GM19025 (cell line): ENCODE results near the gene NACC2.

Source experiments
- ATAC-seq: cut with Tn5 transposase; IDR thresholded peaks from one replicate; pipeline ENCODE4 v1.9.1; 2021; ENCODE audit warnings: mild to moderate bottlenecking, low read depth, moderate library complexity; ENCODE audit not compliant: unreplicated experiment

The NACC2 gene

DNA sequence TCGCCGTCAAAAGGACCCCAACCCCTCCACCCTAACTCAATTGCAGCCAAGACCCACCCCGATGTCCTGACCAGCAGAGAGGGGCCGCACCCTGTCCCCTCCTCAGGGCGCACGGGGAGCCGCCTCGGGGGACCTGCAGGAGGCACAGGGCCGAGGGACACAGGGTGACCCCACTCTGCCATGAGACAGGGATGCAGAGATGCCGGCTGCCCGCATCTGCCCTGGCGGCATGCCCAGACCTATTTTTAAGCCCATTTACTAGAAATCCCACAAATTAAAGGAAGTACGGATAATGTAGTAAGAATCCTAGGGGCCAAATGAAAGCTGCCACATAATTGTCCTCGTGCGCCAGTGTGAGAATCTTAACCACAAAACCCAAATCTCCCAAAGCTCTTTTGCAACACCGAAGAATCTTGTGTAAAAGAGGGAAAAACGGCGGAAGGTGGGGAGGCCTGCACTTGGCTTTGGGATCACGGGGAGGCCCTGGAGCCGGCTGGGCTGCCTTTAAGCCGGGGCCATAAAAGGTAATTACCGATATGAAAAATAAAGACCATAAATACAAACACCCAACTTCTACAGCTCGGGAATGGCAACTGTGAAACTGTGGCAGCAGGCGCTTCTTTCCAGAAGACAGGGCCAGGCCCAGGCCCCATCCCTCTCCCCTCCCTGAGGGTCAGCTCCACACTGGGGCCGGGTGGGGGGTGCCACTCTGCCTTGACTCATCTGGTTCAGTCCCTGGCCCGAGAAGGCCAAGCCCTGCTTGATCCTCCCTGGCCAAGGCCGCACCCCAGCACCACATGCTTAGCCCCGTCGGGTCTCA, 35.0 kb downstream of the NACC2 start:
- ATAC-seq, result no peak

- ATAC-seq, result no peak
Observed at GRCh38 chr9:136059321-136059791, 35.7 kb downstream of the NACC2 start.

DNA sequence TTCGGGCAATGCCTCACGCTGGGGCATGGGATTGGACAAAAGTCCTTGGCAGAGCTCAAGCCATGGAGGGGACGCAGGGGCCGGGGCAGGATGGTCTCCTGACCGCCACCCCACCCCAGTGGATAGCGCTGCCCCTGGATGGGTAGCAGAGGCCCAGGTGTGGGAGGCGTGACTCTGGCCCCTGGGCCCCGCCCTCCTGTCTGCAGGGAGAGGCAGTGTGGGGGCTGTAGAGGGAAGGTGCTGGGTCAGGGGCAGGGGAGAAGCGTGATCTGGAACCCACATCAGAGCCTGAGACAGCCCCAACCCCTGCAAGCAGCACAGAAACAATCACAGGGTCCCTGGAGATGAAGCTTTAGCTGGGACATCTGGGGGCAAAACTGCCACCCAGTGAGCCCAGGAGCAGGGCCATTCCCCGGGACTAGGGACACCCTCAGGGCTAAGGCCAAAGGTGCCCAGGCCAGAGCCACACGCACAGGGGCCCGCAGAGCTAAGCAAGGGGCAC, 36.2 kb downstream of the NACC2 start:
- ATAC-seq, result no peak

DNA sequence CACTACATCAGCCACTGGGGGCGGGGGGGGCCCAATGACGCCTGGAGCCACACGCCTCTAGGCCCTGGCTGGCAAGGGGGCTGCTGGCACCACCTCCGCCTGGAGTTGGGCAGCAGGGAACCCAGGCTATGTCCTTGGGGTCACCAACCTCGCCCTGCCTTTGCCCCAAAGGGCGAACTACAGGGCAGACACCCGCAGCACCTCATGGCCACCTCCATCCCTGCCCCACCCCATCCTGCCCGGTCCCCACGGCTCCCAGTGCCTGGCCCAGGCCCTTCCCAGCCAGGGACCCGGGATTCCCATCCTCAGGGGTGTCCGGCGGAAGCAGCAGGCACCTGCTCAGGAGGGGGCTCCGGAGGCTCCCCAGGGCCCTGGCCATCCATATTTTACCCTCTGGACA, 37.0 kb downstream of the NACC2 start:
- ATAC-seq, result no peak

DNA sequence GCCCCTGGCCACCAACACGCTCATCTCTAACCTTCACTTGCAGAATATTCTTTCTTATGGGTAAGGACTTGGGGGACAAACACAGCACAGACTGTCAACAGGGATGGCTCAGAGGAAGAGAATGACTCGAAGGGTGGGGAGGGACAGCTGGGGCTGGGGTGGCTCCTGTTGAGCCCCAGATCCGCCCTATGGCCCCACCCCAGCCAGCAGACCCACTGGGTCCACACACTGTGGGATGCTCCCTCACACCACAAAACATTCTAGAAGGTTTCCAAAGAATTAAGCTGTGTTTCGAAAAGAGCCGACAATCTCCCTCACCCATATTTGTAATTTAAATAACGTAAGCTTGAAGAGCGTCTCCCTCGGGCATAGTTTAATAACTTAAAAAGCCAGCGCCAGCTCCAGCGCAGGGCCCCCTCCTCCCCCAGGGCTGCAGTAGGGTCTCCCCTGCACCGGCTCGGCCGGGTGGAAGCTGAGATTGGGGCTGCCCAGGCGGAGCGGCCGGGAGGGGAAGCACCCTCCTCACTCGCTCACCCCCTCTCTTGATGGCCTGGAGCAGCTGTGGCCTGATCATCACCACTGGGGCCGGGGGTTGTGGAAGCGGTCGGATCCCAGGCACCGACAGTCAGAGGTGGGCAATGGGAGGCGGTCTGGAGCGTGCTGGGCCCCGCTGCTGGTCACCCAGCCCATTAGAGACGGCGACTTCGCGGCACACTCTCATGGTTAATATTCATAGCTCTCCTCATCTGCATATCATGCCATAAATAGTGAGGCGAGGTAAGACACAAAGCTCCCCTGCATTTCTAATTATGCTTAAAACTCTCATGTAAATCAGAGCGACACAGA, 37.6 kb downstream of the NACC2 start:
- no peak for ATAC-seq

GRCh38 chr9:136056546-136057235, 38.4 kb downstream of the NACC2 start:
- ATAC-seq, result no peak

DNA sequence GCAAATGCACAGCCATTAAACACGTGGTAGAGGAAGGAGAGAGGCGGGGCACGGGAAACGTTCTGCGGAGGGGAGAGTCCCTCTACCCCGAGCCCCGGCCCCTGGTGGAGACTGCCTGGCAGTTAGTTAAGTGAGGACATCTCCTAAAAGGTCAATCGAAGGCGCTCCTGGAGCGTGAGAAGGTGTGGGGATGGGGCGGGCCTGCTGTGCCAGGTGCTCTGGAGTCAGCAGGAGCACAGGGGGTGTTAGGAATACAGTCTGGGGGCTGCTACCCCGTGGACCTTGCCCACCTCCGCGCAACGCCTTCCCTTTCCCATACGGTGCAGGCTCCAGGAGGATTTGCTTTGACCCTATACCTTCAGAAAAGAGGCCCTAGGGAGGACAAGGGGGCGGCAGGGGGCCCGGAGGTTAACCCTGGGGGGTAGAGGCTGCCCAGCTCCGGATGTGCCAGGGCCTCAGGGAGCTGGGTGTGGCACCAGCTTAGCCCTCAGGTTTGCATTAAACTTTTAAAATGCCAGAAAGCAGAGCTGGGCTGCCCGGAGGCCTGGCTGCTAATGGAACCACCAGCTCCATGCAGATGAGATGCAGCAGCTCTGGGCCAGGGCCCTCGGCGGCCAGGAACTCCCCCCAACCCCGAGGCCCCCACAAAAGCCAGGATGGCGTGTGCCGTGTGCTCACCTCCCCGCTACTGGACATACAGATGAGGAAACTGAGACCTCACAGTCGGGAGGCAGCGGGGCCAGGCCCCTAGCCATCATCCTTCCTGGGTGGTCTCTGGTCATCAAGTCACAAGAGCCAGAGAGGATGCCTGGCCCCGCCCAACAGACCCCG, 39.2 kb downstream of the NACC2 start:
- no peak for ATAC-seq

GRCh38 chr9:136054798-136055714, 40.0 kb downstream of the NACC2 start:
- no peak for ATAC-seq

DNA sequence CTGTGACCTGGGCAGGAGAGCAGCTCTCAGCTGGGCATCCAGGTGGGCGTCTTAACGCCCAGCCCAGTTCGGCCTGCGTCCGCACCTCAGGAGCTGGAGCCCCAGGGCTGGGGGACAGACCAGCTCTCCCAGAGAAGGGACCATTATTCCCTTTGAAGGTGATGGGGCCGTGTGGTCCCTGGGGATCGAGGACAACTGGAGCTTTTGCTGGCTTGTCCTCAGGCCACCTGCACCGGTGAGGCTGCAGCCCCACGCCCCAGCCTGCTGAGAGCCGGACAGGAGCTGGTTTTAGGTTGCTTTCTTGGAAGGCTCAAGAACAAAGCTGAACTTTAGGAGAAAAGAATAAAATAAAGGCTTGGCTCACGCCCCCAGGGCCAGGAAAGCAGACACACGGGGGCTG, 40.9 kb downstream of the NACC2 start:
- ATAC-seq, result no peak

DNA sequence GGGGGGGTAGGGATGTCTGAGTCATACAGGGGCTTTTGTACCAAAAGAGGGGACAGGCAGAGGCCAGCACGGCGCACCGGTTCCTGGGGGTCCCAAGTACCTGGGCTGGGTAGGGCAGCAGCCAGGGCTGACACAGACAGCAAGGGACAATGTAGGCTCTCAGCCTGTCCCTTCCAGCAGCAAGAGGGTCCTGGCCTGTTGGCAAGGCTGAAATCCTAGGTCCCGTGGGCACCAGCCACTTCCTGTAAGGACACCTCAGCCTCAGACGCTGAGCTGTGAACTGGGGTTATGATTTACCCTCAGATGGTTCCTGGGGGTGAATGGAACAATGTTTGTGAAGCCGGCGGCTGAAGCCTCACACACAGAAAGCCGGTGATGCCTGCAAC, 41.3 kb downstream of the NACC2 start:
- no peak for ATAC-seq

DNA sequence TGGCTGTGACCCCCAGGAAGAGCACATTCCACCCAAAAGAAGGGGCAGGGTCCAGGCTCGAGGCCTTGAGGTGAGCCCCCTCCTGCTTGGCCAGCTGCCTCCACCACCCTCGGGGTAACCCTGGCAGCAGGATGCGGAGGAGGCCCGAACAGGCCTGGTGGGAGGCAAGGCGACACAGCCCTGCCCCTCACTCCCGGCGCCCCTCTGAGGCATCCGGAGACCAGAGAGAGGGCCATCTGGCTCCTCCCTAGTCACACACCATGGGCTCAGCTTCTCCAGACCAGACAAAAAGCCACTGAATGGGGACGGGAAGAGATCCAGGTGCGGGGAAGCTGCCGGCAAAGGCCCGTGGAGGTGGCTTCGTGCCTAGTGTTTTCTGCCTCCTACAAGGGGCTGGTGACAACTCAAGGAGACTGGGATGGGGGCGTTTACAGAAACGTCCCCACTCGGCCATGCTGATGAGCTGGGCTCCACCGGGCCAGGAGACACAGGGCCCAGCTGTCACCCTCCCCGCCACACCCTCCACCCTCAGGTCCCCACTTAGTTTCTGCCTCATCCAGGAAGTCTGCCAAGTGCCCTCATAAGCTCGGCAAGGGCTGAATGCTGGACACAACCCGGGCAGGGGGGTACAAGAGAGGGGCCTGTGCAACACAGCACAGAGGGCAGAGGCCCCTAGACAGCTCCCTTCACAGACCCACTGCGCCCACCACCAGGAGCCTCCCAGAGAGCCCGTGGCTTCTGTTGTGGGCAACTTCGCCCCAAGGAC, 41.9 kb downstream of the NACC2 start:
- no peak for ATAC-seq

GRCh38 chr9:136052472-136052880, 42.6 kb downstream of the NACC2 start:
- ATAC-seq, result no peak

DNA sequence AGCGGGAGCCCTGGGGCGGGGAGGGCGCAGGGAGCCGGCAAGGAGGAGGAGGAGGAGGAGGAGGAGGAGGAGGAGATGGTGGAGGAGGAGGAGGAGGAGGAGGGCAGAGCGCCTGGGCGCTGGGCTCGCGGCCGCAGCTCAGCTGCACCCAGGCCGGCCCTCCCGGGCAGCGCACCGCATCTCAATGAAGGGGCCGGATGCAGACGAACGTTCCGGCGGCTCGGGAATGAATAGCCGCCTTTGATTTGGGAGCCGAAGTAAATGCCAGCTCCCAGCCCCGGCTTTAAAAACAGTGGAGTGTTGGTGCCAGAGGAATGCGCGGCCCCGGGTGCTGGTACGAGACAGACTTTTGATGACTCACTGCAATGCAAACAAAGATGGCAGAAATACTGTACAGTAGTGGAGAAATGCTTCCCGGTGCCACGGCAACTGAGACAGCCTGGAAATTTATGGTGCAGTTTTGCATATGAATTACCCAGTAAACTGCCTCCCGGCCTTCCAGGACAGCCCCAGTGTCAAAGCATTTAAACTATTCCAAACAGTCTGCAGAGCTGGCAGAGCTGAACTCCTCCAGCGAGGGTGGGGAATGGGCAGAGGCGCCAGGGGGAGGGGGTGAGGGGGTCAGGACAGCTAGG, 43.1 kb downstream of the NACC2 start:
- ATAC-seq, result no peak

DNA sequence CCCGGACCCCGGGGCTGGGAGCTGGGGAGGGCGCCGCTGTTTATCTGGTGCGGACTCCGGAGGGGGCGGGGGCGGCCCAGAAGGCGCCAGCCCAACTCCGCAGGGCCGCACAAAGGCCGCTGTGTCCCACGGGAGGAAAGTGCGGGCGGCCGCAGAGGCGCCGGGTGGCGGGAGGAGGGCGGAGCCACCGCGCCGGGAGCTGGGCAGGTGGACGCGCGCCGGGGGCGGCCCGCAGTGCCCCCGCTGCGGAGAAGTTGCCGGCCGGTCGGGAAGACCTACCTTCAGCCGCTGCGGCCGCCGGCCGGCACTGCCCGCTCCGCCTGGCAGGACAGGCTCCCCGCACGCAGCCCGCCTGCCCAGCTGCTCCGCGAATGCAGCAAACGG, 43.6 kb downstream of the NACC2 start:
- no peak for ATAC-seq

GRCh38 chr9:136050701-136051452, 44.2 kb downstream of the NACC2 start:
- ATAC-seq, result no peak

DNA sequence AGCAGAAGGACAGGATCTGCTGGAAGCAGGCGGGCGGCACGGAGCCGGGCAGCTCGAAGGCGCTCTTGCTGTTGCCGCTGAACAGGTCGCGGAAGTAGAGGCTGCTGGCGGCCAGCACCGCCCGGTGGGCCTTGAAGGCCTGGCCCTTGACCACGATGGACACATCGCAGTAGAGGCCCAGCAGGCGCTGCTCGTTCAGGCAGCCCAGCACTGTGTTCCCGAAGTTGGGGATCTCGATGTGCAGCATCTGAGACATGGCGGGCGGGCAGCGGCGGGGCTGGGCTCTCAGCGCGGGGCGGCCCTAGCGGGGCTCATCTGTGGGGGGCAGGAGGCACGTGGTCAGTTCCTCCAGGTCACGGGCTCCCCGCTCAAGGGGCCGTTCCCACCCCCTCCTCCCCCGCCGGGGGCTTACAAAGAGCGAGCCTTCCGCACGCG, 44.8 kb downstream of the NACC2 start:
- ATAC-seq, result no peak
